Esophagus (tissue), 2 donors: ENCODE results near the gene FAM114A1. TPM values are rescaled to one million over a fixed set of nuclear protein-coding genes. Genes with fewer than 3 reads are reported as not detected.
"Not testable (repeated sequence)": the region's sequence is repeated elsewhere in the genome, so short reads cannot be mapped to it uniquely, and the experiment has no call there.

ENCODE experiments used
- H3K27ac ChIP-seq, 2 donors: one replicate each; pipeline ENCODE4 v1.5.1; 2013; ENCODE audit warnings: low read depth in 2 of 2, mild to moderate bottlenecking in 2 of 2, inconsistent platforms in 1 of 2, low read length in 1 of 2, moderate library complexity in 1 of 2
- H3K27me3 ChIP-seq, 2 donors: one replicate each; pipeline ENCODE4 v1.6.1; 2013; ENCODE audit warnings: low read length in 2 of 2, control low read depth in 1 of 2, mild to moderate bottlenecking in 1 of 2; ENCODE audit not compliant: insufficient read depth in 2 of 2, control insufficient read depth in 1 of 2
- H3K36me3 ChIP-seq, 2 donors: one replicate each; pipeline ENCODE4 v1.6.1; 2013; ENCODE audit warnings: low read length in 1 of 2; ENCODE audit not compliant: control insufficient read depth in 2 of 2, insufficient read depth in 2 of 2
- H3K4me1 ChIP-seq, 2 donors: one replicate each; pipeline ENCODE4 v1.6.1; 2013; ENCODE audit warnings: low read length in 1 of 2; ENCODE audit not compliant: control insufficient read depth in 2 of 2, insufficient read depth in 2 of 2
- H3K4me3 ChIP-seq, 2 donors: one replicate each; pipeline ENCODE4 v1.5.1; 2013; ENCODE audit warnings: low read length in 2 of 2, mild to moderate bottlenecking in 2 of 2, low read depth in 1 of 2, moderate library complexity in 1 of 2
- H3K9me3 ChIP-seq, 2 donors: one replicate each; pipeline ENCODE4 v1.6.1; 2013; ENCODE audit warnings: mild to moderate bottlenecking in 2 of 2, low read depth in 1 of 2, low read length in 1 of 2, moderate library complexity in 1 of 2; ENCODE audit not compliant: control insufficient read depth in 2 of 2, insufficient read depth in 1 of 2
- WGBS, 2 donors: extraction: QIAGEN DNeasy Blood & Tissue Kit; methylation state at CpG; one replicate each; pipeline ENCODE4 v1.1.7; 2013; 5-methylcytosine and 5-hydroxymethylcytosine counted together
- polyA plus RNA-seq, 2 donors: library from polyadenylated mRNA; stranded (reverse); fragments of 200-250 nt; gene quantifications; one replicate each; pipeline ENCODE4 v1.2.3, GENCODE V29; 2013
- donor health status: healthy with polysubstance abuse.
- donor health status: Bipolar disorder and iron deficiency.

FAM114A1 gene
- polyA plus RNA-seq, 2 donors = 13.5 to 21.4 TPM

GRCh38 chr4:38983787-38984598 lies 116.4 kb downstream of the FAM114A1 start:
- H3K9me3 ChIP-seq = no peaks in the 10 kb centered on the region
- no peak overlapping the region for H3K4me3 ChIP-seq
- 60 to 61% methylated on average over 12 of the region's 12 CpGs for WGBS, 2 donors
- no peaks in the 10 kb centered on the region for H3K4me1 ChIP-seq
- H3K27me3 ChIP-seq = no peaks in the 10 kb centered on the region
- no peaks in the 10 kb centered on the region for H3K36me3 ChIP-seq
- peak overlapping the region in 1 of 2 donors; percentile 40 for H3K27ac ChIP-seq

GRCh38 chr4:38985410-38986100 lies 117.9 kb downstream of the FAM114A1 start:
- 67 to 74% methylated on average over 10 of the region's 10 CpGs for WGBS, 2 donors
- H3K27me3 ChIP-seq = no peaks in the 10 kb centered on the region
- H3K36me3 ChIP-seq = no peaks in the 10 kb centered on the region

DNA sequence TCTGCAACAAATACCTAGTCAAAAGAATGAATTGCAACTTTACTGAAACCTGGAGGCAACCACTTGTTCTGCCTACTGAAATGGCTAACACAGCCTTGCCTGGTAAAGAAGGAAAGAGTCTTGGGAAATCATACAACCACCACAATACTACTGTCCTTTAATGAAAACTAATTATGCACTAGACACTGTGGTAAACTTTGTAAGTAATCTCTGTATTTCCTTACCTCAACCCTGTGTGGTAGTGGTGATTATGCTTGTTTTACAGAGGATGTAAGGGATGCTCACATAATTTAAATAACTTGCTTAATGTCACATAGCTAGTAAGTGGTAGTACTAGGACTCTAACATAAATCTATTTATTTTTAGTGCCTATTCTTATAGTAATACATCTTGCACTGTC lies 119.9 kb downstream of the FAM114A1 start:
- Histone ChIP-seq H3K9me3 (no peaks in the 10 kb centered on the region), H3K27me3 (no peaks in the 10 kb centered on the region), H3K36me3 (no peaks in the 10 kb centered on the region), H3K27ac (no peak overlapping the region), H3K4me3 (no peak overlapping the region), H3K4me1 (no peaks in the 10 kb centered on the region)

More at GRCh38 chr4:38985410-38986100, 117.9 kb downstream of the FAM114A1 start:
- H3K4me3 ChIP-seq = no peak overlapping the region
- H3K4me1 ChIP-seq = no peaks in the 10 kb centered on the region
- H3K9me3 ChIP-seq = no peaks in the 10 kb centered on the region
- no peak overlapping the region for H3K27ac ChIP-seq

GRCh38 chr4:38988353-38988752 lies 120.7 kb downstream of the FAM114A1 start:
- not testable (repeated sequence) for H3K27me3 ChIP-seq, H3K4me1 ChIP-seq, H3K27ac ChIP-seq, H3K9me3 ChIP-seq, H3K4me3 ChIP-seq, H3K36me3 ChIP-seq
- WGBS, 2 donors = 75 to 90% methylated on average over 9 of the region's 9 CpGs

DNA sequence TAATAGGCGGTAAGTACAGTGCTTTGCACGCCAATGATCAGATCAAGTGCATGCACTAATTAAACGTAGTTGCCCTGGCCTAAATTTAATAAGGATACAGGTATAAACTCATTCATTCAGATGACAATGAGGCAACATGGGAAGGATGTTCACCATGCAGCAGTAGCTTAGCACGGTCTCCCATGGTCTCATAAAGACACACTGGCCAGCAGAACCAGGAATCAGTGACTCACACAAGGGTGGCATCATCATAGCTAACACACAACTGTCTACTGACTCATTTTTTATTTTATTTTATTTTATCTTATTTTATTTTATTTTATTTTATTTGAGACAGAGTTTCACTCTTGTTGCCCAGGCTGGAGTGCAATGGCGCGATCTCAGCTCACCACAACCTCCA lies 121.9 kb downstream of the FAM114A1 start:
- Histone ChIP-seq H3K4me3 (no peak overlapping the region), H3K36me3 (no peaks in the 10 kb centered on the region), H3K4me1 (no peaks in the 10 kb centered on the region), H3K27me3 (no peaks in the 10 kb centered on the region), H3K27ac (no peak overlapping the region), H3K9me3 (no peaks in the 10 kb centered on the region)
- WGBS, 2 donors = 94 to 96% methylated on average over 6 of the region's 6 CpGs

DNA sequence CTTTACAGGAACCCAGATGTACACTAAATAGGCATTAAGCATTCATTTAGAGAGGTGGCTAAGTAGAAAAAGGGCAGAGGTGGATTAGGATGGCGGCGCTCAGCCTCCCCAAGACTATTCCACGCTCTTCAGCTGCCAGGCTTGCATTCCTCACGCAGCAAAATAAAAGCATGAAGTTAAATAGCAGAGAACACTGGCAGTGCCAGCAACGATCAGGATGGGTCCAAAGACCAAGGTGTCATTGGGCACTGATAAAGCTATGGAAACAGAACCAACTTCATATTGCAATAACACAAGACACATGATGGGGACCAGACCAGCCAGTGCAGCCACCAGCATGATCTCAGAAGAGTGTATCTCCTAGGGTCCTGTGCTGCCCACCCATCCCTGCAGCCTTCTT lies 122.6 kb downstream of the FAM114A1 start:
- no peak overlapping the region for H3K4me3 ChIP-seq
- H3K36me3 ChIP-seq = no peaks in the 10 kb centered on the region
- no peak overlapping the region for H3K27ac ChIP-seq
- no peaks in the 10 kb centered on the region for H3K9me3 ChIP-seq
- H3K4me1 ChIP-seq = no peaks in the 10 kb centered on the region
- H3K27me3 ChIP-seq = no peaks in the 10 kb centered on the region
- WGBS, 2 donors = 74 to 92% methylated on average over 5 of the region's 5 CpGs

DNA sequence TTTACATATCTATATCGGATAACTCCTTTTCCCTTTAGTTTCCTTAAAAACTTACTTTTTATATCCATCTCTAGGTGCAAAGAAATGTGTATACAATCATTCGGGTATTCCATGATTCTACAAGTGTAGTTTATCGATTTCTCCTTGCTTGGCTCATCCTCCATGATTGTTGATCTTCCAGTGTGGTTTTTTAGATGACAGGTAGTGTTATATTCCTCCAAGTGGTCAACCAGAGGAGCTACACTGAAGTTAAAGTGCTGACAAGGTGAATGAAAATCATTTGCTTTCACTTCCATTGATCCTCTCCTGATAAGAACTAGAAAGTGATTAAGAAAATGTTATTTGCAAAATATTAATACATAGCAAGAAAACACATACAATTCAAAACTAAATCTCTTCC lies 126.1 kb downstream of the FAM114A1 start:
- Histone ChIP-seq H3K27ac (no peak overlapping the region), H3K27me3 (no peaks in the 10 kb centered on the region), H3K36me3 (no peaks in the 10 kb centered on the region), H3K9me3 (no peaks in the 10 kb centered on the region), H3K4me3 (no peak overlapping the region), H3K4me1 (no peaks in the 10 kb centered on the region)
- WGBS, 2 donors = 94 to 96% methylated on average over 3 of the region's 3 CpGs

DNA sequence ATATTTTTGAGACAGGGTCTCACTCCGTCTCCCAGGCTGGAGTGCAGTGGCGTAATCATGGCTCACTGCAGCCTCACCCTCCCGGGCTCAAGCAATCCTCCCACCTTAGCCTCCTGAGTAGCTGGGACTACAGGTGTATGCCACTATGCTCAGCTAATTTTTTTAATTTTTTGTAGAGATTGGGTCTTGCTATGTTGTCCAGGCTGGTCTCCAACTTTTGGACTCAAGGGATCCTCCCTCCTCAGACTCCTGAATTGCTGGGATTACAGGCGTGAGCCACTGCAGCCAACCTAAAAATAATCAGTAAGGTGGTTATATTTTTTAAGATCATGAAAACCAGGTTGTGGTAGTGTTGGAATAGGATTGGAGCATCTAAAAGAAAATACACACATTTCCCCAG lies 126.5 kb downstream of the FAM114A1 start:
- H3K27ac ChIP-seq = no peak overlapping the region
- no peak overlapping the region for H3K4me3 ChIP-seq
- 98% methylated on average over 4 of the region's 4 CpGs for WGBS, 2 donors
- H3K9me3 ChIP-seq = no peaks in the 10 kb centered on the region
- no peaks in the 10 kb centered on the region for H3K36me3 ChIP-seq
- no peaks in the 10 kb centered on the region for H3K27me3 ChIP-seq
- no peaks in the 10 kb centered on the region for H3K4me1 ChIP-seq
